ENCODE data around the gene TMEM164.

GRCh38 chrX:110224926-110225617 is 222.2 kb downstream of the TMEM164 start:
- TF ChIP-seq CTCF (IDR thresholded peaks at IDR 0.05) (no peak), POLR2AphosphoS5 (IDR thresholded peaks at IDR 0.05) (no peak)
